Measurements from ENCODE around the gene LBH.
A peak's percentile ranks its signal among the peaks of the same experiment; 100 is the strongest.

DNA sequence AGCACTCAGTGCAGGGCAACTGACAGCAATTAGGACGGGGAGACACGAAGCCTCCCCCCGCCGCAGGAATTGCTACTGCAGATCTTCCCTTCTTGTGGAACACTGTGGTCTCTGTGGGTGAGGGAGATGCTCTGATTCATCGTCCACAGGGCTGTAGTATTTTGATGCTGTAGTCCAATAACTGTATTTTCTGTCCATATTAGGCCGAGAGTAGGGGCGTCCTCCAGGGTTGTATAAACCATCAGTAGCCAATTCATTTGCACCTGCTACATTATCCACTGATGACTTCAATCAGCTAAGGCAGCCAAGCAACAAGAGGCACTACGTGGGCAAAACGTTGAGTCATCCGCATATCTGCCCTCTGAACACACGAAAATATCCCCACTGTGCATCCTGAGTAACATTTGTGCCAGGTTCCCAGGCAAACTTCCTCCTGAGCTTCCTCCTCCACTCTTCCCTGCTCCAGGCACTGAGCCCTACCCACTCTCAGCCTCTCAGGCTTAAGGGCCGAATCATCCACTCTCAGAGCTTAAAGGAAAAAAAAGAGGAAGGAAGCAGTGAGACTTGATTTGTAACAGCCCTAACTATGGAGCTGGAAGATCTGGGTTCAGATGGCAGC lies 62.1 kb downstream of the LBH start:
- TF ChIP-seq YY1 (IDR thresholded peaks at IDR 0.05; ENCODE audit: low read depth) (no peak), CTCF (IDR thresholded peaks at IDR 0.05) (no peak), RAD21 (IDR thresholded peaks at IDR 0.05; ENCODE audit: low read length) (no peak), CHD2 (IDR thresholded peaks at IDR 0.05; ENCODE audit: low read length, partially characterized antibody) (no peak), EP300 (IDR thresholded peaks at IDR 0.05; ENCODE audit: borderline replicate concordance in 1 of 2, low read depth in 1 of 2, low read length in 1 of 2) (peak in 1 of 2 experiments; percentile 67; a peak in 1 of 4 replicates)
- TF ChIP-seq, protein P1, sequence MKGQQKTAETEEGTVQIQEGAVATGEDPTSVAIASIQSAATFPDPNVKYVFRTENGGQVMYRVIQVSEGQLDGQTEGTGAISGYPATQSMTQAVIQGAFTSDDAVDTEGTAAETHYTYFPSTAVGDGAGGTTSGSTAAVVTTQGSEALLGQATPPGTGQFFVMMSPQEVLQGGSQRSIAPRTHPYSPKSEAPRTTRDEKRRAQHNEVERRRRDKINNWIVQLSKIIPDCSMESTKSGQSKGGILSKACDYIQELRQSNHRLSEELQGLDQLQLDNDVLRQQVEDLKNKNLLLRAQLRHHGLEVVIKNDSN (IDR thresholded peaks at IDR 0.05; ENCODE audit: borderline replicate concordance, low read depth): no peak

Data from SK-N-SH (cell line).